H1 (cell line): ENCODE data around the gene ARL14EPL. TPM values are rescaled to one million over a fixed set of nuclear protein-coding genes. Genes with fewer than 3 reads are reported as not detected.

Experiments used
- CTCF ChIA-PET: fragments of 300-600 bp; sonication (Branson Sonifier 250); formaldehyde crosslinking; loops from one replicate; lab custom pipeline; 2021; ENCODE audit not compliant: partially characterized antibody; lab: Charles Lee
- POLR2A ChIA-PET: fragments of 300-600 bp; sonication (Branson Sonifier 250); formaldehyde crosslinking; loops from one replicate; lab custom pipeline; 2021; ENCODE audit warnings: inconsistent platforms; ENCODE audit not compliant: partially characterized antibody; lab: Charles Lee
- DNase-seq, 2 experiments: peaks; one replicate each; pipeline versions ENCODE4 v3.0.0 to v3.0.0-alpha.2; 2010 to 2022; ENCODE audit warnings: low spot score in 2 of 2, low read depth in 1 of 2, mixed read lengths in 1 of 2
- FAIRE-seq: peaks from 2 replicates; lab custom pipeline; 2011; peaks lifted over from hg19 to GRCh38; lab: Jason Lieb, UNC
- H2AFZ ChIP-seq: 2 replicates; pipeline ENCODE4 v1.8.1; 2012; ENCODE audit warnings: low read length, inconsistent platforms
- H2AK5ac ChIP-seq: 2 replicates; pipeline ENCODE4 v1.6.1; 2013; ENCODE audit warnings: low read depth, low read length
- H2BK120ac ChIP-seq: replicated peaks from 2 replicates; pipeline ENCODE3; 2013; ENCODE audit warnings: low read depth, low read length, inconsistent platforms
- H2BK12ac ChIP-seq: 2 replicates; pipeline ENCODE4 v1.6.1; 2013; ENCODE audit warnings: low read depth, low read length
- H2BK15ac ChIP-seq: 2 replicates; pipeline ENCODE4 v1.6.1; 2013; ENCODE audit warnings: low read length
- H2BK20ac ChIP-seq: 2 replicates; pipeline ENCODE4 v1.6.1; 2013; ENCODE audit warnings: low read length
- H2BK5ac ChIP-seq: 2 replicates; pipeline ENCODE4 v1.6.1; 2013; ENCODE audit warnings: low read depth, low read length
- H3K14ac ChIP-seq: 2 replicates; pipeline ENCODE4 v1.6.1; 2013; ENCODE audit warnings: inconsistent platforms; ENCODE audit not compliant: insufficient read length
- H3K18ac ChIP-seq: 2 replicates; pipeline ENCODE4 v1.6.1; 2013; ENCODE audit warnings: low read length; ENCODE audit errors: extremely low read depth
- H3K23ac ChIP-seq: 2 replicates; pipeline ENCODE4 v1.6.1; 2013; ENCODE audit warnings: inconsistent platforms; ENCODE audit not compliant: insufficient read length
- H3K23me2 ChIP-seq: 2 replicates; pipeline ENCODE4 v1.6.1; 2013; ENCODE audit warnings: low read depth, low read length
- H3K27ac ChIP-seq: 2 replicates; pipeline ENCODE4 v1.6.1; 2011; ENCODE audit warnings: low read depth, low read length, inconsistent platforms
- H3K27me3 ChIP-seq, 4 experiments: replicated peaks in 1 of 4; 1 replicate in 1 of 4; 2 replicates in 3 of 4; pipeline versions ENCODE4 v1.6.1 to v1.8.1; 2011 to 2013; ENCODE audit warnings: low read length in 3 of 4, mild to moderate bottlenecking in 3 of 4, inconsistent platforms in 2 of 4, mixed read lengths in 2 of 4, moderate library complexity in 1 of 4; ENCODE audit not compliant: control insufficient read depth in 3 of 4, insufficient read depth in 3 of 4; ENCODE audit errors: extremely low read depth in 1 of 4
- H3K36me3 ChIP-seq, 4 experiments: 2 replicates each; pipeline versions ENCODE4 v1.6.1 to v1.8.1; 2011 to 2013; ENCODE audit warnings: mild to moderate bottlenecking in 4 of 4, low read length in 3 of 4, moderate library complexity in 2 of 4, control low read depth in 1 of 4, inconsistent platforms in 1 of 4; ENCODE audit not compliant: insufficient read depth in 4 of 4, control insufficient read depth in 2 of 4
- H3K4ac ChIP-seq: replicated peaks from 2 replicates; pipeline ENCODE3; 2013; ENCODE audit warnings: low read length, low read depth, mixed read lengths, inconsistent platforms; ENCODE audit not compliant: insufficient read length
- H3K4me1 ChIP-seq, 4 experiments: replicated peaks in 1 of 4; 1 replicate in 1 of 4; 2 replicates in 3 of 4; pipeline versions ENCODE4 v1.6.1 to v1.8.1; 2011 to 2013; ENCODE audit warnings: low read length in 3 of 4, inconsistent platforms in 2 of 4, mixed read lengths in 1 of 4; ENCODE audit not compliant: insufficient read depth in 4 of 4, control insufficient read depth in 3 of 4
- H3K4me2 ChIP-seq, 2 experiments: 2 replicates each; pipeline versions ENCODE4 v1.6.1 to v1.8.1; 2011 to 2013; ENCODE audit warnings: low read depth in 2 of 2, low read length in 2 of 2, control low read depth in 1 of 2, inconsistent platforms in 1 of 2, mild to moderate bottlenecking in 1 of 2; ENCODE audit not compliant: insufficient read depth in 1 of 2
- H3K4me3 ChIP-seq, 4 experiments: fragments of 200-600, 300-600 bp in 1 of 4; sonication (generic), shearing (Covaris generic), sonication (Bioruptor Twin) in 1 of 4; 2 replicates each; pipeline versions ENCODE4 v1.5.1 to v1.8.1; 2011 to 2016; ENCODE audit warnings: low read length in 4 of 4, low read depth in 3 of 4, control low read depth in 2 of 4, inconsistent platforms in 2 of 4, mild to moderate bottlenecking in 2 of 4, mixed read lengths in 1 of 4, moderate library complexity in 1 of 4; ENCODE audit not compliant: insufficient read depth in 2 of 4; ENCODE audit errors: extremely low read depth in 1 of 4
- H3K56ac ChIP-seq: replicated peaks from 2 replicates; pipeline ENCODE3; 2013; ENCODE audit warnings: low read depth, mild to moderate bottlenecking, mixed read lengths, low read length, inconsistent platforms; ENCODE audit not compliant: insufficient read length
- H3K79me1 ChIP-seq: 2 replicates; pipeline ENCODE4 v1.6.1; 2013; ENCODE audit warnings: low read depth, low read length, control low read depth
- H3K79me2 ChIP-seq, 2 experiments: 2 replicates each; pipeline versions ENCODE4 v1.6.1 to v1.8.1; 2012 to 2013; ENCODE audit warnings: low read length in 2 of 2, mild to moderate bottlenecking in 2 of 2, inconsistent platforms in 1 of 2; ENCODE audit not compliant: insufficient read depth in 2 of 2, control insufficient read depth in 1 of 2
- H3K9ac ChIP-seq, 4 experiments: replicated peaks in 1 of 4; 1 replicate in 1 of 4; 2 replicates in 3 of 4; pipeline versions ENCODE4 v1.6.1 to v1.8.1; 2011 to 2013; ENCODE audit warnings: low read depth in 3 of 4, low read length in 3 of 4, control low read depth in 2 of 4, mild to moderate bottlenecking in 2 of 4, moderate library complexity in 2 of 4, inconsistent platforms in 1 of 4; ENCODE audit errors: extremely low read depth in 1 of 4
- H3K9me3 ChIP-seq, 2 experiments: 2 replicates each; pipeline versions ENCODE4 v1.6.1 to v1.8.1; 2012 to 2013; ENCODE audit warnings: mild to moderate bottlenecking in 2 of 2, moderate library complexity in 2 of 2, control low read depth in 1 of 2, inconsistent platforms in 1 of 2, low read depth in 1 of 2, low read length in 1 of 2, mixed read lengths in 1 of 2; ENCODE audit not compliant: insufficient read depth in 2 of 2
- H4K20me1 ChIP-seq, 2 experiments: replicated peaks in 1 of 2; 2 replicates each; pipeline versions ENCODE3 to v1.8.1; 2011 to 2013; ENCODE audit warnings: inconsistent platforms in 2 of 2, low read length in 2 of 2, mild to moderate bottlenecking in 1 of 2; ENCODE audit not compliant: insufficient read depth in 2 of 2, control insufficient read depth in 1 of 2
- H4K5ac ChIP-seq: 2 replicates; pipeline ENCODE4 v1.6.1; 2013; ENCODE audit warnings: low read length, low read depth, mixed read lengths, inconsistent platforms; ENCODE audit not compliant: insufficient read length
- H4K8ac ChIP-seq: 2 replicates; pipeline ENCODE4 v1.8.0; 2013; ENCODE audit warnings: mild to moderate bottlenecking, moderate library complexity, low read length, inconsistent platforms; ENCODE audit not compliant: insufficient read depth; ENCODE audit errors: extremely low read depth
- H4K91ac ChIP-seq: replicated peaks from 2 replicates; pipeline ENCODE3; 2013; ENCODE audit warnings: low read length, mixed read lengths, inconsistent platforms; ENCODE audit not compliant: insufficient read length
- CEBPB ChIP-seq: IDR thresholded peaks from 2 replicates; pipeline ENCODE4 v1.6.1; 2012; ENCODE audit warnings: low read depth, low read length
- CHD1 ChIP-seq: IDR thresholded peaks from 2 replicates; pipeline ENCODE4 v1.6.1; 2012; ENCODE audit warnings: low read depth, low read length, improper control_type of control experiment
- CTBP2 ChIP-seq: IDR thresholded peaks from 2 replicates; pipeline ENCODE4 v1.7.0; 2011; ENCODE audit warnings: borderline replicate concordance, mild to moderate bottlenecking, moderate library complexity, mixed read lengths, low read length; ENCODE audit not compliant: insufficient read depth, insufficient read length
- GABPA ChIP-seq: IDR thresholded peaks from 2 replicates; pipeline ENCODE4 v1.6.1; 2011; ENCODE audit warnings: mild to moderate bottlenecking, low read length, moderate library complexity, borderline replicate concordance; ENCODE audit not compliant: insufficient read depth
- JUN ChIP-seq: IDR thresholded peaks from 2 replicates; pipeline ENCODE4 v1.6.1; 2011; ENCODE audit warnings: low read depth, mild to moderate bottlenecking, improper control_type of control experiment, low read length
- KDM1A ChIP-seq: fragments of 200-600, 300-600 bp; sonication (generic); IDR thresholded peaks from 2 replicates; pipeline ENCODE4 v1.7.1; 2016; ENCODE audit warnings: mild to moderate bottlenecking, low read length, borderline replicate concordance
- KDM5A ChIP-seq: fragments of 200-600 bp; IDR thresholded peaks from 2 replicates; pipeline ENCODE4 v1.7.1; 2012; ENCODE audit warnings: mild to moderate bottlenecking, low read length, inconsistent platforms, mixed read lengths
- POLR2A ChIP-seq, 2 experiments: IDR thresholded peaks; 1 replicate in 1 of 2; 2 replicates in 1 of 2; pipeline ENCODE4 v1.6.1; 2011; ENCODE audit warnings: low read depth in 2 of 2, low read length in 2 of 2, mild to moderate bottlenecking in 2 of 2; ENCODE audit errors: control extremely low read depth in 1 of 2
- RNF2 ChIP-seq: fragments of 200-900, 300-1000 bp; sonication (generic); IDR thresholded peaks from 2 replicates; pipeline ENCODE4 v1.7.1; 2016; ENCODE audit warnings: borderline replicate concordance, low read depth, mild to moderate bottlenecking, antibody characterized with exemption, low read length; ENCODE audit not compliant: poor library complexity, severe bottlenecking; ENCODE audit errors: missing control alignments
- RXRA ChIP-seq: IDR thresholded peaks from 2 replicates; pipeline ENCODE4 v1.6.1; 2011; ENCODE audit warnings: low read depth, mild to moderate bottlenecking, low read length, moderate library complexity; ENCODE audit not compliant: insufficient read depth
- SIN3A ChIP-seq, 2 experiments: IDR thresholded peaks in 1 of 2; conservative IDR thresholded peaks in 1 of 2; 2 replicates each; pipeline ENCODE4 v1.6.1; 2011 to 2012; ENCODE audit warnings: low read length in 2 of 2, improper control_type of control experiment in 1 of 2, low read depth in 1 of 2, mild to moderate bottlenecking in 1 of 2
- SIRT6 ChIP-seq: IDR thresholded peaks from one replicate; pipeline ENCODE4 v1.7.1; 2012; ENCODE audit warnings: low read length, inconsistent platforms
- SP1 ChIP-seq: IDR thresholded peaks from 2 replicates; pipeline ENCODE4 v1.6.1; 2011; ENCODE audit warnings: low read depth, low read length
- TEAD4 ChIP-seq: IDR thresholded peaks from 2 replicates; pipeline ENCODE4 v1.6.1; 2012; ENCODE audit warnings: low read depth, low read length, inconsistent platforms, mixed read lengths
- polyA plus RNA-seq, 7 experiments: library from polyadenylated mRNA; depleted of rRNA in 3 of 7; stranded (reverse) in 5 of 7; unstranded in 2 of 7; fragments of >200 nt in 5 of 7; fragments of 200-250 nt in 2 of 7; gene quantifications; 1 replicate in 5 of 7; 2 replicates in 1 of 7; 4 replicates in 1 of 7; pipeline versions ENCODE4 v1.2.1 to v1.2.3, GENCODE V29; 2011 to 2013; ENCODE audit warnings: missing spikeins in 2 of 7, mixed read lengths in 2 of 7
- total RNA-seq: library from RNA; stranded (reverse); fragmentation: NEBNext Ultra II Directional; extraction: Animal tissue kit (Norgen Biotek cat#: 25700); gene quantifications from 2 replicates; pipeline ENCODE4 v1.2.1, GENCODE V29; 2021
- TF ChIP-seq, protein P1 (sequence below): IDR thresholded peaks from 2 replicates; pipeline ENCODE4 v1.6.1; 2011; ENCODE audit warnings: low read depth, mild to moderate bottlenecking, low read length; ENCODE audit not compliant: insufficient read depth

ARL14EPL gene
- total and polyA plus RNA-seq, 2 of the 8 experiments (the other 6 are each of a cell fraction or from before 2014, with no cell fraction given): not detected

DNA sequence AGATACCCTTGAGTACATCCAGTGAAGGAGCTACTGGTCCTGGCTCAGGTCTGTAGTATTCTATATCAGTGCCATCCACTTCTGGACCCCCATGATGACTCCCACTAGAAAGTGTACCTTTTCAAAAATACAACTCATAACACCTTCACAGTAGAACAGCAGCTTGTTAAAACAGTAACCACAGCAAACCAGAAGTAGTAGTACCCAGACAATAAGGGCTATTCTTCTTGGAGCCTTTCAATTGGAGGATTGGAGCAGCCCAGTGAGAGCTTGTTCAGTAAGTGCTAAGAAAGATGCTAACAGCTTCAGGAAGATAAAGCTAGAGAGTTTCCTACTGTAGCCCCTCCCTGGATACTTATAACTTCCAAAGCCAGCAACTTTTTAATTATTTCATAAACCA, 10.1 kb downstream of the ARL14EPL start:
- Histone ChIP-seq H3K14ac (no peak overlapping the region), H3K56ac (no peak overlapping the region), H3K4ac (no peak overlapping the region), H3K18ac (no peak overlapping the region), H4K20me1 (no peaks in the 10 kb centered on the region), H4K5ac (no peak overlapping the region), H3K4me1 (peaks cover 0 to 6% (median 0%) of the 10 kb centered on the region in 4 experiments; a peak in 1 of 7 replicates), H3K79me1 (no peaks in the 10 kb centered on the region), H3K36me3 (no peaks in the 10 kb centered on the region), H2BK120ac (no peak overlapping the region), H2BK5ac (no peak overlapping the region), H3K23me2 (no peaks in the 10 kb centered on the region), H3K4me3 (no peak overlapping the region), H2BK20ac (no peak overlapping the region), H3K23ac (no peak overlapping the region), H3K79me2 (no peaks in the 10 kb centered on the region), H2BK12ac (no peak overlapping the region), H4K8ac (no peak overlapping the region), H4K91ac (no peak overlapping the region), H3K27ac (no peak overlapping the region), H3K9me3 (no peaks in the 10 kb centered on the region), H3K4me2 (no peak overlapping the region), H2AK5ac (no peak overlapping the region), H2AFZ (no peak overlapping the region), H3K9ac (no peak overlapping the region), H2BK15ac (no peak overlapping the region), H3K27me3 (no peaks in the 10 kb centered on the region)
- ChIA-PET CTCF (interaction anchor here (1.0 to 1.1 kb wide), 2 partner anchors 12 to 25 kb away, joined by 3 read pairs; no protein-coding TSS in a partner anchor), POLR2A (no interaction called here)
- FAIRE-seq (no peak), DNase-seq (no peak)
- TF ChIP-seq, protein P1, sequence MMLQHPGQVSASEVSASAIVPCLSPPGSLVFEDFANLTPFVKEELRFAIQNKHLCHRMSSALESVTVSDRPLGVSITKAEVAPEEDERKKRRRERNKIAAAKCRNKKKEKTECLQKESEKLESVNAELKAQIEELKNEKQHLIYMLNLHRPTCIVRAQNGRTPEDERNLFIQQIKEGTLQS: no peak
- TF ChIP-seq CEBPB (no peak), POLR2A (IDR thresholded peaks at IDR 0.05; ENCODE audit: control extremely low read depth in 1 of 2, low read depth in 2 of 2, low read length in 2 of 2) (no peak), RNF2 (no peak), GABPA (no peak), SP1 (no peak), SIN3A (conservative IDR thresholded peaks at IDR 0.05 in 1 of 2, IDR thresholded peaks at IDR 0.05 in 1 of 2; ENCODE audit: low read depth in 1 of 2, low read length in 2 of 2) (no peak), JUN (no peak), TEAD4 (no peak), KDM1A (no peak), KDM5A (no peak), CHD1 (no peak), SIRT6 (no peak), RXRA (no peak), CTBP2 (no peak)
